Endothelial cell (in vitro differentiated cells): ENCODE data around the gene KRTAP9-1. TPM values are rescaled to one million over a fixed set of nuclear protein-coding genes. Genes with fewer than 3 reads are reported as not detected.
"Not testable (repeated sequence)": the region's sequence is repeated elsewhere in the genome, so short reads cannot be mapped to it uniquely, and the experiment has no call there.

Experiments used
- DNase-seq: peaks from one replicate; pipeline ENCODE4 v3.0.0; 2021; ENCODE audit warnings: low spot score
- H3K27ac Mint-ChIP-seq: one replicate; pipeline ENCODE4 v1.8.0; 2021; ENCODE audit warnings: mixed read lengths, inconsistent platforms; ENCODE audit not compliant: unreplicated experiment
- H3K27me3 Mint-ChIP-seq: one replicate; pipeline ENCODE4 v1.8.0; 2021; ENCODE audit warnings: mild to moderate bottlenecking, moderate library complexity, mixed read lengths, inconsistent platforms; ENCODE audit not compliant: unreplicated experiment
- H3K36me3 Mint-ChIP-seq: one replicate; pipeline ENCODE4 v1.8.0; 2021; ENCODE audit warnings: mild to moderate bottlenecking, low read depth, mixed read lengths, inconsistent platforms; ENCODE audit not compliant: unreplicated experiment
- H3K4me1 Mint-ChIP-seq: one replicate; pipeline ENCODE4 v1.8.0; 2021; ENCODE audit warnings: mild to moderate bottlenecking, mixed read lengths, inconsistent platforms; ENCODE audit not compliant: unreplicated experiment
- H3K4me3 Mint-ChIP-seq: one replicate; pipeline ENCODE4 v1.8.0; 2021; ENCODE audit warnings: mild to moderate bottlenecking, mixed read lengths, inconsistent platforms; ENCODE audit not compliant: unreplicated experiment
- H3K9me3 Mint-ChIP-seq: one replicate; pipeline ENCODE4 v1.8.0; 2021; ENCODE audit warnings: mixed read lengths, inconsistent platforms; ENCODE audit not compliant: unreplicated experiment
- CTCF ChIP-seq: fragments of 200-600 bp; sonication (generic); IDR thresholded peaks from one replicate; pipeline ENCODE4 v1.5.0; 2021; ENCODE audit warnings: antibody characterized with exemption; ENCODE audit not compliant: unreplicated experiment
- long read RNA-seq: library from polyadenylated mRNA; unstranded; transcript quantifications from one replicate; pipeline ENCODE4 v2.0.0, GENCODE V29; 2020; ENCODE audit not compliant: unreplicated experiment
- total RNA-seq: library from RNA; stranded (reverse); fragmentation: NEBNext Ultra II Directional; extraction: Animal tissue kit (Norgen Biotek cat#: 25700); gene quantifications from one replicate; pipeline ENCODE4 v1.2.1, GENCODE V29; 2021; ENCODE audit not compliant: unreplicated experiment

KRTAP9-1 gene
- not detected for total RNA-seq
- long read RNA-seq, result 0 reads

GRCh38 chr17:41189837-41190318 lies at the start of gene KRTAP9-1:
Gene KRTAP9-1, plus strand, starts transcription at chr17:41189887. Its CDS starts 0 bp downstream, at chr17:41189887.
- H3K4me3 Mint-ChIP-seq, H3K9me3 Mint-ChIP-seq, H3K36me3 Mint-ChIP-seq, H3K27ac Mint-ChIP-seq, H3K4me1 Mint-ChIP-seq, H3K27me3 Mint-ChIP-seq, DNase-seq: not testable (repeated sequence)

GRCh38 chr17:41140360-41141131 lies 49.1 kb upstream of the KRTAP9-1 start, which contains the start of gene KRTAP4-6:
Gene KRTAP4-6, minus strand, starts transcription at chr17:41140544. Its CDS starts 57 bp downstream, at chr17:41140487.
- Mint-ChIP-seq H3K4me1 (no peaks in the 10 kb centered on the region), H3K36me3 (peaks cover 17% of the 10 kb centered on the region), H3K4me3 (no peak within 1 kb of the TSS), H3K27ac (peak within 1 kb of the TSS; percentile 9), H3K9me3 (peaks cover 15% of the 10 kb centered on the region), H3K27me3 (peaks cover 3% of the 10 kb centered on the region)
- TF ChIP-seq CTCF, result no peak
- DNase-seq, result no peak

GRCh38 chr17:41141361-41141760 lies 48.3 kb upstream of the KRTAP9-1 start:
- Mint-ChIP-seq H3K36me3 (peaks cover 17% of the 10 kb centered on the region), H3K27me3 (peaks cover 3% of the 10 kb centered on the region), H3K27ac (no peak overlapping the region), H3K9me3 (peaks cover 15% of the 10 kb centered on the region), H3K4me1 (peaks cover 6% of the 10 kb centered on the region), H3K4me3 (no peak overlapping the region)
- no peak for TF ChIP-seq CTCF
- DNase-seq, result no peak

- Mint-ChIP-seq H3K36me3 (peaks cover 13% of the 10 kb centered on the region), H3K4me3 (no peak overlapping the region), H3K9me3 (peaks cover 11% of the 10 kb centered on the region), H3K27ac (no peak overlapping the region), H3K4me1 (peaks cover 7% of the 10 kb centered on the region), H3K27me3 (peaks cover 3% of the 10 kb centered on the region)
- TF ChIP-seq CTCF, result no peak
- DNase-seq, result no peak
These were observed 44.8 kb upstream of the KRTAP9-1 start for GRCh38 chr17:41144846-41145245.

GRCh38 chr17:41145261-41145660 lies 44.4 kb upstream of the KRTAP9-1 start:
- no peak for DNase-seq

More at GRCh38 chr17:41145261-41145660, 44.4 kb upstream of the KRTAP9-1 start:
- Mint-ChIP-seq H3K9me3 (peaks cover 11% of the 10 kb centered on the region), H3K27me3 (peaks cover 3% of the 10 kb centered on the region), H3K4me1 (peaks cover 7% of the 10 kb centered on the region), H3K4me3 (no peak overlapping the region), H3K27ac (no peak overlapping the region), H3K36me3 (peaks cover 13% of the 10 kb centered on the region)
- no peak for TF ChIP-seq CTCF
